SU-DHL-6 (cell line): ENCODE measurements around the gene ABCB9.

Experiments
- EZH2phosphoT487 ChIP-seq: fragments of 200-600 bp; sonication (generic), shearing (Covaris generic); conservative IDR thresholded peaks from 2 replicates; pipeline ENCODE4 v1.6.1; 2018; ENCODE audit warnings: mild to moderate bottlenecking, antibody characterized with exemption, low read length, moderate library complexity, mixed read lengths
- TF ChIP-seq, protein P1 (sequence below): fragments of 200-600 bp; sonication (generic); IDR thresholded peaks from one replicate; pipeline ENCODE4 v1.5.1; 2017; ENCODE audit warnings: antibody characterized with exemption, mild to moderate bottlenecking, low read length, moderate library complexity; ENCODE audit not compliant: insufficient read depth, poor library complexity, severe bottlenecking

GRCh38 chr12:122893208-122894153, 72.8 kb downstream of the ABCB9 start:
- TF ChIP-seq, protein P1, sequence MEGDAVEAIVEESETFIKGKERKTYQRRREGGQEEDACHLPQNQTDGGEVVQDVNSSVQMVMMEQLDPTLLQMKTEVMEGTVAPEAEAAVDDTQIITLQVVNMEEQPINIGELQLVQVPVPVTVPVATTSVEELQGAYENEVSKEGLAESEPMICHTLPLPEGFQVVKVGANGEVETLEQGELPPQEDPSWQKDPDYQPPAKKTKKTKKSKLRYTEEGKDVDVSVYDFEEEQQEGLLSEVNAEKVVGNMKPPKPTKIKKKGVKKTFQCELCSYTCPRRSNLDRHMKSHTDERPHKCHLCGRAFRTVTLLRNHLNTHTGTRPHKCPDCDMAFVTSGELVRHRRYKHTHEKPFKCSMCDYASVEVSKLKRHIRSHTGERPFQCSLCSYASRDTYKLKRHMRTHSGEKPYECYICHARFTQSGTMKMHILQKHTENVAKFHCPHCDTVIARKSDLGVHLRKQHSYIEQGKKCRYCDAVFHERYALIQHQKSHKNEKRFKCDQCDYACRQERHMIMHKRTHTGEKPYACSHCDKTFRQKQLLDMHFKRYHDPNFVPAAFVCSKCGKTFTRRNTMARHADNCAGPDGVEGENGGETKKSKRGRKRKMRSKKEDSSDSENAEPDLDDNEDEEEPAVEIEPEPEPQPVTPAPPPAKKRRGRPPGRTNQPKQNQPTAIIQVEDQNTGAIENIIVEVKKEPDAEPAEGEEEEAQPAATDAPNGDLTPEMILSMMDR, result no peak
- no peak for TF ChIP-seq EZH2phosphoT487
